Activated CD4-positive, alpha-beta T cell treated with anti-CD3 and anti-CD28 coated beads, Interleukin-2, amount 50 U/mL, for 1 hour (primary cell): ENCODE data around the gene RIMS1.
"Not testable (repeated sequence)": the region's sequence is repeated elsewhere in the genome, so short reads cannot be mapped to it uniquely, and the experiment has no call there.

Experiments
- DNase-seq: peaks from one replicate; pipeline ENCODE4 v3.0.0-alpha.2; 2020

Gene RIMS1

DNA sequence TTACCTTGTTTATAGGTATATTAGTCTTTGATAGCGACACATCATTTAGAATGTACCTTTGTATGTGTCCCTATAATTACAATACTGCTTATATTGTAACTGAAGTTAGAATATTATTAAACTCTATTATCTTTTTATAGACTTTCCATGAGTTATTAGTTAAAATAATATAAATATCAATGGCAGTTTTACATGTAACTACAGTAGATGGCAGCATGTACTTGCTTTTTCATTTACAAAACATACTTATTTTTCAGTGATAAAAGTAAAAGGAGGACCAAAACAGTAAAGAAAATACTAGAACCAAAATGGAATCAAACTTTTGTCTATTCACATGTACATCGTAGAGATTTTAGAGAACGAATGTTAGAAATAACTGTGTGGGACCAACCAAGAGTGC lies 364.3 kb downstream of the RIMS1 start:
- no peak for DNase-seq

DNA sequence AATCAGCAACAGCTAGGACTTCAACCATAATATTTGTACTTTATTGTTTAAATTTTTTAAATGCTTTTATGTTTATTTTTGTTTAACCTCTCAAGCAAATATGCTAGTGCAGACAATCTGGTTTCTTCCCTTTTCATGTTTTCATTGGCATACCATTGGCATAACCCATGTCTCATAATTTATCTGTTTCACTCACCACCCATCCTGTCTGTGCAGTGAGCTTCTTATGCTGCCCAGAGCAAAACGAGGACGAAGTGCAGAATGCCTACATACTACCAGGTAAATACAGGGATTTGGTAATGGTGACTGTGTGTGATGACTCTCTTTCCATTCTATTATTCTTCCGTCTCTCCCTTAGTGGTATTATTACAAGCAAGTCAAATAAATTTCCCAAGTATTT lies 374.1 kb downstream of the RIMS1 start:
- DNase-seq = no peak

DNA sequence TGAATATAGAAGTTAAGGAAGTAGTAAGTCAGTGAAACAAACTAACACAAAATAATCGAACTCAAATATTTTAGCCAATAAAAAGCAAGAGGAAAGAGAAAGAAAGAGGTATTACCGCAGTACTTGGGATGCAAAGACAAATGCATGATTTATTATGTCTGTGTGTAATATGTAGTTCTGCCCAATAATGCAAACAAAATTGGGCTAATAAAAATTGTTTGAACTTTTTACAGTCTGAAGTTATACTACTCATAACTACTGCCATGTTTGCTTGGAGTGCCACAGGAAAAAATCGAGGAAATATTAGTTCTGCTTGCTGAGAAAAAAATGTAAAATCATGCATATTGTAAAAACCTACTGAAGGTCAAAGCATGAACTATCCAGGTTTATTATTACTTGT lies 375.2 kb downstream of the RIMS1 start:
- DNase-seq = no peak

DNA sequence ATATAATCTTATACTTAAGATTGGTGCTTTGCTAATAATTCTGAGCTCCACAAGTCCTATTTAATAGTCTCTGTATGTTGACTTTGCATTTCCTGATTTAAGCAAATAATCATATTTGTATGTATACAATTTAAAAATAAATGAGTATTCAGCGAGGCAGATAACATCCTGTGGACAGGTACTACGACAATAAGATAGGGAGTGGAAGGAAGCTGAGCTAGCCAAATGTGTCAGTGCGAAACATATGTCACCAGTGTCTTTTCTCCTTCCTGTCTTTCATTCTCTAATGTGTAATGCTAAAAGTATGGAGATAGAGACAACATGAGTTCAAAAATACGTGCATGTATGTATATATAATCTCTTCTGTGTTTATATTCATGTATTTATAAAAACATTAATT lies 375.9 kb downstream of the RIMS1 start:
- no peak for DNase-seq

DNA sequence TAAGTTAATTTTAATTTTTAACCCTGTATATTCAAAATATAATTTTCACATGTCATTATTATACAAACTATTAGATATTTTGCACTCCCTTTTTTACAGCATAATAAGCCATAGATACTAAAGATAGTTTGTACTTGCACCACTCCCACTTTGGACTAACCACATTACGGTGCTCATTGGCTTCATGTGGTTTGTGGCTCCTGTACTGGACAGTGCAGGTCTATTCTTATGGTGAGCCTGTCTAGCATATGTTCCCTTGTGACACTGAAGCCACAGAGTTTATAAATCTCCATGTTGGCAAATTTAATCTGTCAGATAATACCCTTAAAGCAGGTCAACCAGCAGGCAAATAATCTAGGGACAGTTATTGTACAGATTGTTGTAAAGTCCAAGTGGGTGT lies 381.1 kb downstream of the RIMS1 start:
- DNase-seq = no peak

DNA sequence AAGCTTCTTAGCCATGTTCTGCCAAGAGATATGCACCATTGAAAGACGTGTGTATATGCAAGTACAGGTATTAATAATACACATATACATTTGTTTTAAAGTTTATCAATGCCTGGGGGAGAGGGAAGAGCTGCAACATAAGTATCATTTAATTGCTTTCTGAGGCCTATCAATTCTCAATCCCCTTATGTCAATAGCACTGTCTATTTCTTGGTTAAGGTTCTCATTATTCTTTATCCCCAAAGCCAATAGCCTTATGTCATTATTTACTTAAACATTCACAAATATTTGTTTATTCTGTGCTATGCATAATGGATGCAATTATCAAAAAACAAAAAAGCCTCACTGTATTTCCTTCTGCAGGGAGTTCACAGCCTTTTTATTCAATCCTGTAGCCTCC lies 385.2 kb downstream of the RIMS1 start:
- no peak for DNase-seq

DNA sequence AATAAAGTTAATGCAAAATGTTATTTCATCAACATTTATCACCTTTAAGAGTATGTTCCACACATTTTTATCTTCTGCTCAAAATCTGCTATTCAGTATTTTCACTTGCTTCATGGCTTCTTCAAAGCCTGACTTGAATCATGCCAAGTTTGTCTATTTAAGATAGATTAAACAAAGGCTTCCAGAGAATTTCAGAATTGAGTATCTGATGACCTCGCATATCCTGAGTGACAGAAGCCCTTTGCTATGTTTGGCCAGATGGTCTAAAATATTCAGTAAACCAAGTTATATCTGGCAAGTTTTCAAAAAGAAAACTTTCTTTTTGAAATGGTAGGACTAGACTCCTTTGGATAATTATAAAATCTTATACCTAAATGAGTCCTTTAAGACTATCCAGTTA lies 386.6 kb downstream of the RIMS1 start:
- no peak for DNase-seq

DNA sequence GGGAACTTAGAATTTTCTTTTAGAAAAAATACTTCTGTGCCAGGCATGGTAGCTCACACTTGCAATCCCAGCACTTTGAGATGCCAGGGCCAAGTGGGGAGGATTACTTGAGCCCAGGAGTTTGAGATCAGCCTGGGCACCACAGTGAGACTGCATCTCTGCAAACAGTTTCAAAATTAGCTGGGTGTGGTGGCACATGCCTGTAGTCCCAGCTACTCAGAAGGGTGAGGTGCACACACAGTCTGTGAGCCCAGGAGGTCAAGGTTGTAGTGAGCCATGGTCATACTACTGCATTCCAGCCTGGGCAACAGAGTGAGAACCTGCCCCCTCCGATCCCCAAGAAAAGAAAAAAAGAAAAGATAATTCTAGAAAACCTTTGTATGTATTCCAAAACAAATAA lies 389.5 kb downstream of the RIMS1 start:
- no peak for DNase-seq

DNA sequence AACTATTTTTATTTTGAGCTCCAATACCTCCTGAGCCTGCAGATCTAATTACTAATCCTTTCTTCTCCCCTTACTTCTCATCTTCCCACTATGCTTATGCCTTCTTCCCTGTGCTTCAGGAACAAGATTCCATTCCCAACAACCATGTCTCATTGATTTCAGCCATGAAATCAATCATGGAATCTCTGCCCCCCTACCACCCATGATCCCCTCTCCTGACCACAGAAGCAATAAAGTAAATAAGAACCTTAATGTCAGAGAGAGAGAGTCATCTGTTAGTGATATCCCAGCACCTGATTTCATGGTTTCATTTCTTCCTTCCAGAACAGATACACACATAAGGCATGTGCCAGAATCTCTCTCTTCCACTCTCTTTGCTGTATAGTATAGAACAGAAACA lies 395.9 kb downstream of the RIMS1 start:
- DNase-seq = no peak

DNA sequence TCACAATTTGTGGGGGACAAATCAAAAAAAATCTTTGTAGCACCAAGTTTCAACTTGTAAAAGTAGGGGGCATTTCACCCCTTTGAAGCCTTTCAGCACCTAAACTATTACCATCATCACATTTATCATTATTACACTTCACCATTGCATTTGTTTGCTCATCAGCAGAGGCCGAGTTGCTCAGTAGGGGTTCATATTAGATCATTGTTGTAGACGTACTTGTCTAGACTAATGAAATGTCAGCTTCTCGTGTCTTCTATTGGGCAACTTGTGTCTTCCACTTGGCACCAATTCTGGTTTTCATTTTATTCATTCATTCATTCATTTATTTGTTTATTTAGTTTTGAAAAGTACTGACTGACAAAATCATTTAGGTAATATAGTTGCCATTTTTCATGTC lies 397.2 kb downstream of the RIMS1 start:
- no peak for DNase-seq

DNA sequence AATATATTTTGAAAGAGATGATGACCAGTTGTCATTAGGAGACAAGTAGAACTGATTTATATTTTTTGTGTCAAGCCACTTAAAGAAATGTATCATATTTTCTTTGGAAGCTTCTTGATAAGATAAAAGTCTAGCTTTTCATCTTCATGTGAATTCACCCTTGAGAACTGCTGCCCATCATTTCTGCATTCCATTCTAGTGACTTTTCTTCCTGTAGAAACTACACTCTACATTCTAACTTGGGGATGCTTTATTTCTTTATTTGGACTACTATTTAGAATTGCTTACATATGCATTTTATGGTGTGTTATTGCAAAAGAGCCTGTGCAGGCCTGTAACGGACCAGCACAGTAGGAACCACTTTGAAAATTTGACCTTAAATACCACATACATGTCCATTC lies 400.6 kb downstream of the RIMS1 start:
- no peak for DNase-seq

DNA sequence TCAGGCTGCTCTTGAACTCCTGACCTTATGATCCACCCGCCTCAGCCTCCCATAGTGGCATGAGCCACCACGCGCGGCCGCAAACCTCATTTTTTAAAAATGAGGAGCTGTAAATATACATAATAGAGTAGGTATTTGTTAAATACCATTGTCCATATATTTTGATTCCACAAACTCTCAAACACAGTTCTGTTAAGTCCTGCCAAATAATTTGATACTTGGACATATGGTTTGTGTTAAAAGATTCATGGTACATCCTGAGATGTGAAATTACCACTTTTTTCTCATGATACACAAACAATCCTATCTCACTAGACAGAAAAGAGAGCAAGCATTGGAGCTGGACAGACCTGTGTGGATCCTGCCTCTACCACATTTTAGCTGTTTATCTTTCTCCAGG lies 401.5 kb downstream of the RIMS1 start:
- no peak for DNase-seq

DNA sequence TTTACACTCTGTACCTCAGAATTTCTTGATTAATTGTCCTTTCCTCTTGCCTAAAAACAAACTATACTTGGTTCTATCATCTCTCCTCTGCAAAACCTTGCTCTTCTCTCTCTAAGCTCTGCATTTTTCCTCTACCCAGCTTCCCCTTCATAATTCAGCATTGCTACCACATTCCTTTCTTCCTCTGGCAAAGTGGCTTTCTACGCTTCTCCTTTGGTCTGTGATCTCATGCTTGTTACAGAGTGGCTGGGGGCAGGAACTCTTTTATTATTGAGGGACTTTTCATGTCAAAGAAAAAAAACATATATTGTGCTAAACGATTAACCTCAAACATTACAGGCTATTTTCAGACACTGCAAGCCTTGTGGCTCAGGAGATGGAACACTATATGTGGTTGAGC lies 402.2 kb downstream of the RIMS1 start:
- no peak for DNase-seq

DNA sequence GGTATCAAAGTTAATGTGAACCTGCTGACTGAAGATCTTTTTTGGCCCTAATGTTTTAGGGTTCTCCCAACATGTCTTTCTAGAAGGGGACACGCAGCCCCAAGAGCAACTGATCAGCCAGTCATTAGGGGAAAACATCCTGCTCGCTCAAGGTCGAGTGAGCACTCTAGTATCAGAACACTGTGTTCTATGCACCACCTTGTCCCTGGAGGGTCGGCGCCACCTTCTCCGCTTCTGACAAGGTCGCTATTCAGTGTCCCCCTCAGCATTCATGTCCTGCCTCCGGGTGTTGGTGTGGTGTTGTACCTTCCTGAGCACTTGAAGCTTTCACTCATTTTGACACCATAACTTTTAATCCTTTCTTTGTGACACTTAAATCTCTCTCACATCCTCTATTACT lies 404.3 kb downstream of the RIMS1 start:
- DNase-seq = no peak

DNA sequence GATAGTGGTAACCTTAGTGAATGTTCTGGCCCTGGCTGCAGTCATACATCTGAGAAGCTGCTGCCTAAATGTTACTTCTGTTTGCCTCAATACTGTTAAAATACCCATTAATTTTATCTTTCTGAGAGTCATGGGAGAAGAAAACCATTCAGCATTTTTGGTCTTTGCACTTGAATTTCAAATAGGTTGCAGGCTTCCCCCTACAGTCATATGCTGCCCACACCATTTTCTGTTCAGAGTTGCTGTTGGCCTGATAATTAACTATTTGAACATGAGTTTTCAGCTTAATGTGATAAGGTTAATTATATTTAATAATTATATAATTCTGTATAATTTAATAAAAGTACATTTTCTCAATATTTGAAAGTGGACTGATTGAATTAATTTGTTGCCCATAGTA lies 410.0 kb downstream of the RIMS1 start:
- no peak for DNase-seq

DNA sequence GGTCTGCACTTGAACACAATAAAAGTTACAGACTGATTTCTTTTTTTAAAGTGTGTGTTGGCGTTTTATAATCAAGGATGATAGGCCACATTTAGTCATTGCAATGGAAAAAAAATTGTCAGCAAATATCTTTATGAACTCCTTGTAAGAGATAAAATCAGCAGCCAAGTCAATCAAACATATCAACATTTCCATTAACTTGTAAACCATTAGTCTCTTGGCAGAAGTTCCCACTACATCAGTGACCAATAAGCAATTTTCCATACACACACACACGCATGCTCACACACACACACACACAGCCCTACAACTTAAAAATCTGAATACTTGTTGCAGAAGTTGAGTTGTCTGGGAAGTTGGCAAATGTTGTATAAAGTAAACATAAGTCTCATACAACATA lies 419.6 kb downstream of the RIMS1 start:
- DNase-seq = no peak

DNA sequence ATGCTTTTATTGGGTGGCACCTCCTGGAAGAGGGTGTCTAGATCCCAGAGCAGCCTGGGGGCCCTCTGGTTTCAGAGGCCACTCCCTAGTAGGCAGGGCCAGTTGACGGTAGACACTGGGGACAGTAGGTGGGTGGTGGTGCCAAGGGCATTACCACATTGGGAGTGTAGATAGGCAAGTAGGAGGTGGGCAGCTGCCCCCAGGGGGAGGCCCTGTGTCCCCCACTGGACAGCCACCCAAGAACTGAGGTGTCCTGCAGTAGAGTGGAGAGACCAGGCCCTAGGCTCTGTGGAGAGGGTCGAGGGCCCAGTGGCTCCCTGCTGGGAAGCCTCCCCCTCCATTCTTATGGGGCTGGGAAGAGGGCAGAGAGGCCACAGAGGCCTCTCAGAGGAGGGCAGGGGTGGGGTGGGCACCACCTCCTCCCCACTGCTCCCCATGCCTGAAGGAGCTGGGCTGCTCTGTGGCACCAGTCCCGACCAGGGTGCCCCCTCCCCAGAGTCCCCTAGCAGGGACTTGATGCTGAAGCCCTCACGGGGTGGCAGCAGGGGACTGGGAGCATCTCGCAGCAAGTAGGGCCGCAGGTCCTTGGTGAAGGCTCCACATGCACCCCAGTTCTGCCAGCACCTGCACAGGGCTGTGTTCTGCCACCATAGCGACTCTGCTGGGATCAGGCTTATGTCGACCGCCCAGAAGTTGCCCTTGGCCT lies 430.5 kb downstream of the RIMS1 start:
- no peak for DNase-seq

DNA sequence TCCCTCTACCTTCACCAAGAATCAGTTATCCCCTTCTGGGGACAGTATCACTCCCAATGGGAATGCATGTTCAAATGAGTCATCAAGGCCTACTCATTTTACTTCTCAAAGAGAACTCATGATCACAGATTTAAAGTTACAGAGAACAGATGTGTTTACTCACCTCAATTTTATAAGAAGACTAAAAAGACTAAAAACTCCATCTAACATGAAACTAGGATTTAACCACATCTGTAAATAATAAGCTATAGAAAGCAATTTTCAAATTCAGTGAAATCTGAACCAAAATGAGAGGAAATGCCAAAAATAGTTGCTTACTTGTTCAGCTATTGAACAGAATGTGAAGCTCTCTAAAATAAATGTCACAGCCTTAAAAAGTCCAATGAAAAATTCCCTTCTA lies 435.4 kb downstream of the RIMS1 start:
- no peak for DNase-seq

DNA sequence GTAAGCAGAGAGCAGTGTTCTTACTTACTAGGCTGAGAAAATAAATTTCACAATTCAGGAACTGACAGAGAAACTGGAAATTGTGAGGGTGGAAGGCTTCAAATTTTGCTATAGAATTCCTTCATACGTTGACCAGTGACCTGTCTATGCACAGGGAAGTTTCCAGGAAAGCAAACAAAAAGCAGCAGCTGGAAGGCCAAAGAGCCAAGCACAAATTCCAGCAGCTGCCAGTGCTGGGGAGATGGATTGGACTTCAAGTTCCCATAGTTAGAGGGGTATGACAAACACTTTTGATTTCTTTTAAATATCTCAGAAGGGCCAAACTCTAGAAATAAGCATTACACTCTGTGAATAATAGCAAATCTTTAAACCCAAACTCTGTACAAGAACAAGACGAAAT lies 436.4 kb downstream of the RIMS1 start:
- DNase-seq = no peak

DNA sequence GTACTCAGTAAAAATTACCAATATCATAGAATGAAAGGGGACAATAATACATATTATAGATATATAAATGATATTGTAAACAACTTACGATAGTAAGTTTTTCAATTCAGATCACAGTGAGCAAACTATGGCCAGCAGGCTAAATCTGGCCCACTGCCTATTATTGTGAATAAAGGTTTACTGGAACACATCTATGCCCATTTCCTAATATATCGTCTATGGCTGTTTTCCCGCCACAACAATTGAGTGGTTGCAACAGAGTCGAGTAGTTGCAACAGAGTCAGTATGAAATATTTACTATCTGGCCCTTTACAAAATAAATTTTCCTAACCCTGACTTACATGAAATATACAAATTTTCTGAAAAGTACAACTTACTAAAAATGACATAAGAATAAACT lies 438.2 kb downstream of the RIMS1 start:
- DNase-seq = no peak

DNA sequence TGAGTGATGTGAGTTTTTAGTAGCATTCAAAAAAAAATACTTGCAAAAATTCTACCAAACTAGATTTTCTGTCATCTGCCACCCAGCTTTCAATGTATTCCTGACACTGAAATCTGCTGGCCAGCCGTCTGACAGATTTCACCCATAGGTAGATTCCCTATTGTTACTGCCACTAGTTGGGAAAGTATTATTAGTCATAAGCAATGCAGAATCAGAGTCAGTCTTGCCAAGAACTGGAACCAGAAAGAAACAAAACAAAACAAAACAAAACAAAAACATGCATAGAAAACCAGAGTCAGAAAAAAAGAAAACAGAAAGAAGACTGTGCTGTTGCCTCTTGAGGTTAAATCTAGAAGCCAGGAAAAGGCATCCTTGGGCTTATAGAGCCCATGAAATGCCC lies 442.4 kb downstream of the RIMS1 start:
- no peak for DNase-seq

DNA sequence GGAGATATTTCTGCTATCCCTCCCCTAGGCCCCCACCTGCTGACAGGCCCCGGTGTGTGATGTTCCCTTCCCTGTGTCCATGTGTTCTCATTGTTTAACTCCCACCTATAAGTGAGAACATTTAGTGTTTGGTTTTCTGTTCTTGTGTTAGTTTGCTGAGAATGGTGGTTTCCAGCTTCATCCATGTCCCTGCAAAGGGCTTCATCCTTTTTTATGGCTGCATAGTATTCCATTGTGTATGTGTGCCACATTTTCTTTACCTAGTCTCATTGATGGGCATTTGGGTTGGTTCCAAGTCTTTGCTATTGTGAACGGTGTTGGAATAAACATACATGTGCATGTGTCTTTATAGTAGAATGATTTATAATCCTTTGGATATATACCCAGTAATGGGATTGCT lies 448.9 kb downstream of the RIMS1 start:
- DNase-seq = not testable (repeated sequence)

DNA sequence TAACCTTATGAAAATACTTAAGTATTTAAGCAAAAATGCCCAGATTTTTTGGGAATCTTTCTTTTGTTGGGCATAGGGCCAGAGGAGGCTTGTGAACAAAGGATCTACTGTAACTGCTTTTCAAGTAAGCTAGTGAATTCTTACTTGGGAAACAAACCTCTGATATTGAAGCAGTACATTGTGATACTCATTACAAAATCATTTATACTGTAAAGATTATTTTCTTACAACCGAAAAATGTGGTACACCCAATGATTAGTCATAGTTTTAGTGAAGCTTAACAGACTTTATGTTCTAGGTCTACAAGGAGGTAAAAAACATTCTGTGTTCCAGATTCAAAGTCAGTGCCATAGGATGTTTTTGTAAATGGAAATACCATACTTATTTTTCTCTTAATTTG lies 462.6 kb downstream of the RIMS1 start:
- DNase-seq = no peak

DNA sequence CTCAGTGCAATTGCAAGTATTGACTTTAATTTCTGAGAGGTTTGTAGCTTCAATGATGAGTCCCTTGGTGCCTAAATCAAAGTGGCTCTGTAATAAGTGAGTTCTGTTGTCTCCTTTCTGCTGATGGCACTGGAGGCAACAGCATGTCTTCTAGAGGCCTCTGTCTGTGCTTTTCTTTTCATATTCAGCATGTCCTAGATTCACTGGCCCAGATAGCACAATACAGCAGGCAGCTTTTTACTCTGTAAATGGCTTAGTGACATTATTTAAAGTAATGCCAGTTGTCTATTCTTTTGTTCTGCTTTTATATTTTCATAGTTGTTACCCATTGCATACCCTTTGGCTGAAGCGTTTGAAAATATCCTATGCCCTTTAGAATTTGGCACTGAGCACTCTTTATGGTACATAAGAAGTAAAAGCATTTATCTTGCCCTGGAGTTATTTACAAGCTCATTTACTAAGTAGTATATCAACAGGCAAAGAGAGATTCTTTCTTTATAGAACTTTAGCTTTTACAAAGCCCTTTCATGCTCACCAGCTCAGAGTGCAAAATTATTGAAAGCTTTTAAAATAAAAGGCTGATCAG lies 464.0 kb downstream of the RIMS1 start:
- DNase-seq = no peak
